NB4 (cell line): ENCODE results near the gene NLRP4.

ENCODE experiments used
- DNase-seq: peaks from one replicate; pipeline ENCODE4 v3.0.0; 2010; ENCODE audit warnings: low read depth
- H3K4me3 ChIP-seq: one replicate; pipeline ENCODE4 v1.5.1; 2011; ENCODE audit warnings: mild to moderate bottlenecking, low read depth, low read length, moderate library complexity
- MYC ChIP-seq: IDR thresholded peaks from 2 replicates; pipeline ENCODE4 v1.6.1; 2011; ENCODE audit warnings: low read depth, low read length
- POLR2A ChIP-seq: IDR thresholded peaks from 2 replicates; pipeline ENCODE4 v1.6.1; 2011; ENCODE audit warnings: mild to moderate bottlenecking; ENCODE audit not compliant: insufficient read length; ENCODE audit errors: extremely low read depth
- TF ChIP-seq, protein P1 (sequence below): IDR thresholded peaks from one replicate; pipeline ENCODE4 v1.5.1; 2012; ENCODE audit warnings: low read depth, low read length
- TF ChIP-seq, protein P2 (sequence below): IDR thresholded peaks from 2 replicates; pipeline ENCODE4 v1.6.1; 2011; ENCODE audit warnings: low read depth, low read length

Gene NLRP4, protein sequence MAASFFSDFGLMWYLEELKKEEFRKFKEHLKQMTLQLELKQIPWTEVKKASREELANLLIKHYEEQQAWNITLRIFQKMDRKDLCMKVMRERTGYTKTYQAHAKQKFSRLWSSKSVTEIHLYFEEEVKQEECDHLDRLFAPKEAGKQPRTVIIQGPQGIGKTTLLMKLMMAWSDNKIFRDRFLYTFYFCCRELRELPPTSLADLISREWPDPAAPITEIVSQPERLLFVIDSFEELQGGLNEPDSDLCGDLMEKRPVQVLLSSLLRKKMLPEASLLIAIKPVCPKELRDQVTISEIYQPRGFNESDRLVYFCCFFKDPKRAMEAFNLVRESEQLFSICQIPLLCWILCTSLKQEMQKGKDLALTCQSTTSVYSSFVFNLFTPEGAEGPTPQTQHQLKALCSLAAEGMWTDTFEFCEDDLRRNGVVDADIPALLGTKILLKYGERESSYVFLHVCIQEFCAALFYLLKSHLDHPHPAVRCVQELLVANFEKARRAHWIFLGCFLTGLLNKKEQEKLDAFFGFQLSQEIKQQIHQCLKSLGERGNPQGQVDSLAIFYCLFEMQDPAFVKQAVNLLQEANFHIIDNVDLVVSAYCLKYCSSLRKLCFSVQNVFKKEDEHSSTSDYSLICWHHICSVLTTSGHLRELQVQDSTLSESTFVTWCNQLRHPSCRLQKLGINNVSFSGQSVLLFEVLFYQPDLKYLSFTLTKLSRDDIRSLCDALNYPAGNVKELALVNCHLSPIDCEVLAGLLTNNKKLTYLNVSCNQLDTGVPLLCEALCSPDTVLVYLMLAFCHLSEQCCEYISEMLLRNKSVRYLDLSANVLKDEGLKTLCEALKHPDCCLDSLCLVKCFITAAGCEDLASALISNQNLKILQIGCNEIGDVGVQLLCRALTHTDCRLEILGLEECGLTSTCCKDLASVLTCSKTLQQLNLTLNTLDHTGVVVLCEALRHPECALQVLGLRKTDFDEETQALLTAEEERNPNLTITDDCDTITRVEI

DNA sequence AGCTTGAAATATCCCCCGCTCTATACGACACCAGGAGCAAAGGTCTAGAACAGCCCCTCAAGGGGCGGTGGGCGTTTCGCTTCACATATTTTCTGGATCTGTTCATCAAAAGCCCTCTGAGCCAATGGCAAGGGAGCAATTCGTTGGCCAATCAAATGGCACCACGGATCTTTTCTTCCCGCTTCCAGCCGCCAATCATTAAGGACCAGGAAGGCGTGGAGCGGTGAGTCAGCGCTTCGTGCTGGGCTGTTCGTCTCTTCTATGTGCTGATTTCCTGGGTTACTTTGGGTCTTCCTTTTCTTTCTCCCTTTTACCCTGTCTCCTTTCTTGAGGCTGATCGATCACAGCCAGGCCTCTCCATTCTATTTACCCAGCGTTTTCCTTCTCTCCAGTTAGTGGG, at the start of gene NLRP4:
NLRP4 (plus strand) TSS at position 201 of the 400 bp plus-strand sequence. CDS start 15,541 bp downstream, outside the sequence.
- TF ChIP-seq POLR2A (no peak), MYC (no peak)
- TF ChIP-seq, protein P1, sequence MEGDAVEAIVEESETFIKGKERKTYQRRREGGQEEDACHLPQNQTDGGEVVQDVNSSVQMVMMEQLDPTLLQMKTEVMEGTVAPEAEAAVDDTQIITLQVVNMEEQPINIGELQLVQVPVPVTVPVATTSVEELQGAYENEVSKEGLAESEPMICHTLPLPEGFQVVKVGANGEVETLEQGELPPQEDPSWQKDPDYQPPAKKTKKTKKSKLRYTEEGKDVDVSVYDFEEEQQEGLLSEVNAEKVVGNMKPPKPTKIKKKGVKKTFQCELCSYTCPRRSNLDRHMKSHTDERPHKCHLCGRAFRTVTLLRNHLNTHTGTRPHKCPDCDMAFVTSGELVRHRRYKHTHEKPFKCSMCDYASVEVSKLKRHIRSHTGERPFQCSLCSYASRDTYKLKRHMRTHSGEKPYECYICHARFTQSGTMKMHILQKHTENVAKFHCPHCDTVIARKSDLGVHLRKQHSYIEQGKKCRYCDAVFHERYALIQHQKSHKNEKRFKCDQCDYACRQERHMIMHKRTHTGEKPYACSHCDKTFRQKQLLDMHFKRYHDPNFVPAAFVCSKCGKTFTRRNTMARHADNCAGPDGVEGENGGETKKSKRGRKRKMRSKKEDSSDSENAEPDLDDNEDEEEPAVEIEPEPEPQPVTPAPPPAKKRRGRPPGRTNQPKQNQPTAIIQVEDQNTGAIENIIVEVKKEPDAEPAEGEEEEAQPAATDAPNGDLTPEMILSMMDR = no peak
- TF ChIP-seq, protein P2, sequence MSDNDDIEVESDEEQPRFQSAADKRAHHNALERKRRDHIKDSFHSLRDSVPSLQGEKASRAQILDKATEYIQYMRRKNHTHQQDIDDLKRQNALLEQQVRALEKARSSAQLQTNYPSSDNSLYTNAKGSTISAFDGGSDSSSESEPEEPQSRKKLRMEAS = no peak
- DNase-seq = no peak
- H3K4me3 ChIP-seq = no peak within 1 kb of the TSS

DNA sequence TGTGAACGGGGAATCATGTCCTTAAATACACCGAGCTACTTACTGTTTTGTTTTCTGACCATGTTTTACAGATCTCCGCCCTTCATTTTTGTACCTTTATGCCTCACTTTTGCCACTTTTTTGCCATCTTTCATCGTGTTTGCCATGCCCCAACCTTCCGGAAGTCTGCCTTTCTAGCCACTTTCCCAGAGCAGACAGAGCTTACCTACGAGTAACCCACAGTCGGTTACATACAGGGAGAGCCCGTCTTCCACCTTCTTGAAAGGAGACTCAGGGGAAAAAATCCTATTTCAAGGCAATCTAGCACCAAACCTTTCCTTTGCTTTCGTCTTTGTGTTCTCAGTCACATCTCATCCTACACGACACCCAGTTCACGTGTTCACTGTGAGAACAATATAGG, 41.3 kb upstream of the NLRP4 start:
- TF ChIP-seq, protein P1 = no peak
- no peak for TF ChIP-seq POLR2A
- TF ChIP-seq MYC = no peak
- TF ChIP-seq, protein P2 = no peak
- no peak for DNase-seq
- no peak overlapping the region for H3K4me3 ChIP-seq

DNA sequence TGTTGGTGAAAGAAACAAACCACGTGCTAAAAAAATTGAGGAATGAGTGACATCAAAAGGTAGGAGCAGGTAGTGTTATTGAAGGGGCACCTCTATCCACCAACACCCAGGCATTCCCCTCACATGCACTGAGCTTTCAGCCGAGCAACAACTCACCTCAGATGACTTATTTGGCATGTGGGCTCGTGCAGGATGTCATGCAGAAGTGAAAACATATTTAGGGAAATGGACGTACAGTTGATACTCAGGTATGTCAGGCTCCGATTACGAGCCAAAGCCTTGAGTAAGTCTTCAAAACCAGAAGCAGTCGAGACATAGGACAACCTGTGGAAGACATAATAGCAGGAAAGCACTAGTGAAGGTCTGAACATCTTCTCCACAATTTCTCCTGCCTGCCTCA, 34.9 kb upstream of the NLRP4 start:
- TF ChIP-seq, protein P2 = no peak
- TF ChIP-seq MYC (no peak), POLR2A (no peak)
- TF ChIP-seq, protein P1 = no peak
- DNase-seq = no peak

DNA sequence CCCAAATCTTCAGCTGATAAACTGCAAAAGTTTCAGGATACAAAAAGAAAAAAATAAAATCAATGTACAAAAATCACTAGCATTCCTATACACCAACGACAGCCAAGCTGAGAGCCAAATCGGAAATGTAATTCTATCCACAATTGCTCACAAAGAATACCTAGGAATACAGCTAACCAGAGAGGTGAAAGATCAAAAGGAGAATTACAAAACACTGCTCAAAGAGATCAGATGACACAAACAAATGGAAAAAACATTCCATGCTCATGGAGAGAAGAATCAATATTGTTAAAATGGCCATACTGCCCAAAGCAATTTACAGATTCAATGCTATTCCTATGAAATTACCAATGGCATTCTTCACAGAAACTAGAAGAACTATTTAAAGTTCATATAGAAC, 34.1 kb upstream of the NLRP4 start:
- H3K4me3 ChIP-seq = no peak overlapping the region
- no peak for DNase-seq
- TF ChIP-seq, protein P2 = no peak
- TF ChIP-seq, protein P1 = no peak
- TF ChIP-seq POLR2A (no peak), MYC (no peak)

More for the DNA sequence above, 34.9 kb upstream of the NLRP4 start:
- H3K4me3 ChIP-seq = no peak overlapping the region

DNA sequence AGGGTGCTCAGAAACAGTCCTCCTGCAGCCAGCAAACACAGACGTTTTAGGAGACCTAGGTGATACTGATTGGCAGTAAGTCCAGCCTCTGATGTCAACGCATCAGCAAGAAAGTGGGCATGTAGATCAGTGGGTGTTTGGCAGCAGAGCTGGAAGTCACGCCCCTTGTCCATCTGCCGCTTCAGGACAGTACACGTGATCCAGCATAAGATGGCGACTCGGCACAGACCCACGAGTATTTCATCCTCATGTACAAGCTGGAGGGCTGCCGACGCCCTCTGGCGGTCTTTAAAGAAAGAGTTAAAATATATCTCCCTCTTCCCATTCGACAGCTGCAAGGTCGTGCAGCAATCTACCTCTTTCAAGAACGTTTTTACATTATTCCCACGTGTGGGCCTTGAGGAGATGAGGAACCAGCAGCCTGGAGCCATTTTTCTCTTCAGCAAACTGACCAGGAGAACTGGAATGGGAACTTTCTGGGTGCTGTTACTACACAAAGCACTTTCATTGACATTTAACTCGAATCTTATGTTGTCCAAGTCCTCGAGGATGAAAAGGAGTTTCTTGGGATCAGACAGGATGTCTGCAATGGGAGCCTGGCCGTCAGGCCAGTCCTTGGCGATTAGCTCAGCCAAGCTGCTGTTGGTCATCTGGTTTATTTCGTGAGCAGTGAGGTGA, 26.8 kb upstream of the NLRP4 start:
- peak; percentile 85 for DNase-seq
- TF ChIP-seq MYC (peak; percentile 76), POLR2A (no peak)
- TF ChIP-seq, protein P2 = peak; percentile 92
- TF ChIP-seq, protein P1 = peak; percentile 41
- H3K4me3 ChIP-seq = no peak overlapping the region
